Left forelimb (tissue), 1 donor: ENCODE data around the gene ZIC1.

Experiments used
- DNase-seq: peaks from one replicate; pipeline ENCODE4 v3.0.0-alpha.2; 2018; ENCODE audit warnings: low spot score

Gene ZIC1

GRCh38 chr3:147380387-147380951 is 28.7 kb upstream of the ZIC1 start:
- no peak for DNase-seq

GRCh38 chr3:147380977-147381376 is 28.2 kb upstream of the ZIC1 start:
- DNase-seq: no peak

GRCh38 chr3:147381596-147381995 is 27.6 kb upstream of the ZIC1 start:
- no peak for DNase-seq

- no peak for DNase-seq
Observed at GRCh38 chr3:147383617-147384016, 25.5 kb upstream of the ZIC1 start.

GRCh38 chr3:147384210-147385058 is 24.7 kb upstream of the ZIC1 start:
- no peak for DNase-seq

- DNase-seq: no peak
Observed at GRCh38 chr3:147385059-147386012, 23.8 kb upstream of the ZIC1 start.

GRCh38 chr3:147387291-147387884 is 21.8 kb upstream of the ZIC1 start:
- no peak for DNase-seq

- DNase-seq: peak; percentile 53
Observed at GRCh38 chr3:147387885-147388699, 21.1 kb upstream of the ZIC1 start.

GRCh38 chr3:147388700-147389580 is 20.2 kb upstream of the ZIC1 start:
- peak; percentile 63 for DNase-seq

GRCh38 chr3:147389717-147390116 is 19.4 kb upstream of the ZIC1 start:
- peak; percentile 37 for DNase-seq

- no peak for DNase-seq
Observed at GRCh38 chr3:147390589-147391569, 18.3 kb upstream of the ZIC1 start.

GRCh38 chr3:147391781-147392624 is 17.2 kb upstream of the ZIC1 start:
- DNase-seq: peak; percentile 84

GRCh38 chr3:147392625-147392946 is 16.6 kb upstream of the ZIC1 start:
- no peak for DNase-seq

- DNase-seq: no peak
Observed at GRCh38 chr3:147393261-147393942, 15.8 kb upstream of the ZIC1 start.

GRCh38 chr3:147393943-147394883 is 15.0 kb upstream of the ZIC1 start:
- no peak for DNase-seq

- DNase-seq: no peak
Observed at GRCh38 chr3:147394884-147395225, 14.3 kb upstream of the ZIC1 start.
